ENCODE data around the gene YJU2.

GRCh38 chr19:4294389-4294788, 47.5 kb downstream of the YJU2 start:
- TF ChIP-seq EZH2 (IDR thresholded peaks at IDR 0.05; ENCODE audit: low read depth, unreplicated experiment) (no peak), EZH2phosphoT487 (IDR thresholded peaks at IDR 0.05; ENCODE audit: unreplicated experiment) (no peak), POLR2AphosphoS5 (IDR thresholded peaks at IDR 0.05; ENCODE audit: low read depth) (no peak), CTCF (conservative IDR thresholded peaks at IDR 0.05; ENCODE audit: low read depth in 2 of 2) (no peak), REST (IDR thresholded peaks at IDR 0.05; ENCODE audit: unreplicated experiment) (no peak), CREB1 (CRISPR knock-in tag; IDR thresholded peaks at IDR 0.05; ENCODE audit: low read depth) (no peak), ZNF114 (CRISPR knock-in tag; IDR thresholded peaks at IDR 0.05) (no peak)
